CD4-positive, alpha-beta T cell treated with Interleukin-15 for 1 hour (primary cell): Measurements from ENCODE around the gene DGKG.

Experiments used
- DNase-seq: peaks from one replicate; pipeline ENCODE4 v3.0.0-alpha.2; 2020

The DGKG gene

DNA sequence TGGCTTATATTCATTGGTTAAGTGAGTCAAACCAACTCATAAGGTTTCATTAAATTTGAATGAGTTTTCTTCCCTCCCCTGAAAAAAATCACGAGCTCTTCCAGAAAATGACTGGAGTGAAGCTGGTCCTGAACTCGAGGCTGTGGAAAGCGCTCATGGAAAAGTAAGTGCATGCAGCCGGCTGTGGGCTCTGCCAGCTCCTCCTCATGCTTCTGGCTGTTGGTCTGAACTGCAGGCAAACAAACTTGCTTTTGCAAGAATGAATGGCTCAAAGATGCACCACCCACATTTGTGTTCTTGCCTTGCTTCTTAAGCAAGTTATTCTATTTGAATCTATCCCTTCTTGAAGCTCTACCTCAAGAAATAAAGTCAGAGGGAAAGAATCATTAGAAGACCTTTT, 259.3 kb downstream of the DGKG start:
- no peak for DNase-seq

DNA sequence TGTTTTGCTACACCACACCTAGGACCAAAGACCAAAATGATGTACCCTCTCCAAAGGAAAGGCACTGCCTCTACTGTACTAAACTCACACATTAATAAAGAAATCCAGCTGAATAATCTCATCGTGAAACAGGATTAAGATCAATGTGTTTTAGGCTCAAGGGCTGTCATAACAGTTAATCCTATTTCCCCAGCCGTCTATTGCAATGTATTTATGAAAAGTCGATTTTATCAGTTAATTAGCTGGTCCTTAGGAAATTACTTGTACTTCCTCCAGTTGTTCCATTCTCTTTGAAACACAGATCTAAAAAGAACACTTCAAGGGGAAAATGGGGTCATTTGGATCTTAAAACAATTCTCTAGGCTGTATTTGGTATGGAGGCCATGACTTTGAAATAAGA, 261.6 kb downstream of the DGKG start:
- no peak for DNase-seq

DNA sequence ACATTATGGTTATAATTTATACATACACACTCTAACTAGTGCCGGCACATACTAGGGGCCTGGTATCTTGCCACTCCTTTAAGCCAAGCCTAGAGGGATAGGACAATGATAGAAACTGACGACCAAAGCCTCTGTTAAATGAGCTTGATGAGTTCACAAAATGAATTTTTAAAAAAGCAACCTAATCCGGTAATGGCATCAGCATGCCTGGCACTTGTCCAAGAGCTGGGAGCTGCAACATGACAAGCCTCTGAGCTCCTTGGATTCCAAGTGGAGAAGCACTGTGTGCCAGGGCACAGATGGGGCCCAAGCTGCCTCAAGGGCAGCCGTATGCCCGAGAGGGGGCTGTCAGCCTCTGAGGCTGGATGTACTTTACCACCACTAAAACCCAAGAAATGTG, 262.9 kb downstream of the DGKG start:
- no peak for DNase-seq

GRCh38 chr3:186098740-186099139, 263.3 kb downstream of the DGKG start:
- no peak for DNase-seq

GRCh38 chr3:186097663-186098451, 264.2 kb downstream of the DGKG start:
- no peak for DNase-seq

GRCh38 chr3:186097317-186097662, 264.7 kb downstream of the DGKG start:
- DNase-seq, result no peak
